Measurements from ENCODE around the gene VSIG8. TPM values are rescaled to one million over a fixed set of nuclear protein-coding genes. Genes with fewer than 3 reads are reported as not detected.

VSIG8 gene
- total and polyA plus RNA-seq, 2 of the 8 experiments (the other 6 are each of a cell fraction or from before 2014, with no cell fraction given): not detected

GRCh38 chr1:159830722-159831121 lies 31.7 kb downstream of the VSIG8 start:
- Histone ChIP-seq H3K4me3 (ENCODE audit: extremely low read depth in 1 of 4, insufficient read depth in 2 of 4, low read depth in 3 of 4, low read length in 4 of 4) (no peak overlapping the region), H3K4me2 (ENCODE audit: insufficient read depth in 1 of 2, low read depth in 2 of 2, low read length in 2 of 2) (no peak overlapping the region), H3K23me2 (ENCODE audit: low read depth, low read length) (no peaks in the 10 kb centered on the region), H4K91ac (replicated peaks; ENCODE audit: insufficient read length, low read length) (no peak overlapping the region), H2BK15ac (ENCODE audit: low read length) (no peak overlapping the region), H4K20me1 (replicated peaks in 1 of 2; ENCODE audit: control insufficient read depth in 1 of 2, insufficient read depth in 2 of 2, low read length in 2 of 2) (no peaks in the 10 kb centered on the region), H3K27me3 (replicated peaks in 1 of 4; ENCODE audit: control insufficient read depth in 3 of 4, extremely low read depth in 1 of 4, insufficient read depth in 3 of 4, low read length in 3 of 4) (peaks cover 0 to 15% (median 3%) of the 10 kb centered on the region in 4 experiments; a peak in 6 of 7 replicates), H3K79me2 (ENCODE audit: control insufficient read depth in 1 of 2, insufficient read depth in 2 of 2, low read length in 2 of 2) (no peaks in the 10 kb centered on the region), H3K56ac (replicated peaks; ENCODE audit: insufficient read length, low read depth, low read length) (no peak overlapping the region), H2BK5ac (ENCODE audit: low read depth, low read length) (no peak overlapping the region), H3K9me3 (ENCODE audit: insufficient read depth in 2 of 2, low read depth in 1 of 2, low read length in 1 of 2) (no peaks in the 10 kb centered on the region), H2AK5ac (ENCODE audit: low read depth, low read length) (no peak overlapping the region), H3K4me1 (replicated peaks in 1 of 4; ENCODE audit: control insufficient read depth in 3 of 4, insufficient read depth in 4 of 4, low read length in 3 of 4) (peaks cover 0 to 4% (median 2%) of the 10 kb centered on the region in 4 experiments; a peak in 1 of 7 replicates), H3K18ac (ENCODE audit: extremely low read depth, low read length) (no peak overlapping the region), H3K9ac (replicated peaks in 1 of 4; ENCODE audit: extremely low read depth in 1 of 4, low read depth in 3 of 4, low read length in 3 of 4) (no peak overlapping the region), H4K8ac (ENCODE audit: extremely low read depth, insufficient read depth, low read length) (no peak overlapping the region; the same call in 1 of the 2 replicates), H2BK120ac (replicated peaks; ENCODE audit: low read depth, low read length) (no peak overlapping the region), H2BK20ac (ENCODE audit: low read length) (no peak overlapping the region), H3K23ac (ENCODE audit: insufficient read length) (no peak overlapping the region), H2AFZ (ENCODE audit: low read length) (no peak overlapping the region), H3K79me1 (ENCODE audit: low read depth, low read length) (no peaks in the 10 kb centered on the region), H3K27ac (ENCODE audit: low read depth, low read length) (no peak overlapping the region), H3K4ac (replicated peaks; ENCODE audit: insufficient read length, low read depth, low read length) (no peak overlapping the region), H2BK12ac (ENCODE audit: low read depth, low read length) (no peak overlapping the region), H4K5ac (ENCODE audit: insufficient read length, low read depth, low read length) (no peak overlapping the region), H3K14ac (ENCODE audit: insufficient read length) (no peak overlapping the region), H3K36me3 (ENCODE audit: control insufficient read depth in 2 of 4, insufficient read depth in 4 of 4, low read length in 3 of 4) (no peaks in the 10 kb centered on the region)
- ChIA-PET CTCF (ENCODE audit: partially characterized antibody) (interaction anchor here (0.9 to 11.2 kb wide), 17 partner anchors 9 to 177 kb away, joined by 3 to 175 read pairs (median 6); partner anchors contain the start of genes DUSP23 and FCRL6), POLR2A (ENCODE audit: partially characterized antibody) (no interaction called here)
- FAIRE-seq (no peak), DNase-seq (ENCODE audit: low read depth in 1 of 2, low spot score in 2 of 2) (no peak)
- WGBS, 2 experiments (ENCODE audit: extremely low coverage in 1 of 2, insufficient coverage in 1 of 2, insufficient read length in 1 of 2, insufficient replicate concordance in 2 of 2, low coverage in 1 of 2, low lambda C conversion rate in 2 of 2, missing lambda C conversion rate in 1 of 2): 92% methylated on average over 8 of the region's 8 CpGs; no CpG with 5 or more reads in 1 of the 2 experiments
- no peak for TF ChIP-seq NRF1 (IDR thresholded peaks at IDR 0.05; ENCODE audit: low read depth, low read length)
- TF ChIP-seq, protein P1, sequence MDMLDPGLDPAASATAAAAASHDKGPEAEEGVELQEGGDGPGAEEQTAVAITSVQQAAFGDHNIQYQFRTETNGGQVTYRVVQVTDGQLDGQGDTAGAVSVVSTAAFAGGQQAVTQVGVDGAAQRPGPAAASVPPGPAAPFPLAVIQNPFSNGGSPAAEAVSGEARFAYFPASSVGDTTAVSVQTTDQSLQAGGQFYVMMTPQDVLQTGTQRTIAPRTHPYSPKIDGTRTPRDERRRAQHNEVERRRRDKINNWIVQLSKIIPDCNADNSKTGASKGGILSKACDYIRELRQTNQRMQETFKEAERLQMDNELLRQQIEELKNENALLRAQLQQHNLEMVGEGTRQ (IDR thresholded peaks at IDR 0.05; ENCODE audit: low read length): no peak
- no peak for TF ChIP-seq ASH2L (IDR thresholded peaks at IDR 0.05; ENCODE audit: low read length)
- TF ChIP-seq GABPA (IDR thresholded peaks at IDR 0.05; ENCODE audit: borderline replicate concordance, insufficient read depth, low read length): no peak
- TF ChIP-seq SUZ12 (IDR thresholded peaks at IDR 0.05; ENCODE audit: low read length): no peak
- no peak for TF ChIP-seq BCL11A (IDR thresholded peaks at IDR 0.05; ENCODE audit: low read depth in 2 of 2, low read length in 2 of 2)
- TF ChIP-seq, protein P2, sequence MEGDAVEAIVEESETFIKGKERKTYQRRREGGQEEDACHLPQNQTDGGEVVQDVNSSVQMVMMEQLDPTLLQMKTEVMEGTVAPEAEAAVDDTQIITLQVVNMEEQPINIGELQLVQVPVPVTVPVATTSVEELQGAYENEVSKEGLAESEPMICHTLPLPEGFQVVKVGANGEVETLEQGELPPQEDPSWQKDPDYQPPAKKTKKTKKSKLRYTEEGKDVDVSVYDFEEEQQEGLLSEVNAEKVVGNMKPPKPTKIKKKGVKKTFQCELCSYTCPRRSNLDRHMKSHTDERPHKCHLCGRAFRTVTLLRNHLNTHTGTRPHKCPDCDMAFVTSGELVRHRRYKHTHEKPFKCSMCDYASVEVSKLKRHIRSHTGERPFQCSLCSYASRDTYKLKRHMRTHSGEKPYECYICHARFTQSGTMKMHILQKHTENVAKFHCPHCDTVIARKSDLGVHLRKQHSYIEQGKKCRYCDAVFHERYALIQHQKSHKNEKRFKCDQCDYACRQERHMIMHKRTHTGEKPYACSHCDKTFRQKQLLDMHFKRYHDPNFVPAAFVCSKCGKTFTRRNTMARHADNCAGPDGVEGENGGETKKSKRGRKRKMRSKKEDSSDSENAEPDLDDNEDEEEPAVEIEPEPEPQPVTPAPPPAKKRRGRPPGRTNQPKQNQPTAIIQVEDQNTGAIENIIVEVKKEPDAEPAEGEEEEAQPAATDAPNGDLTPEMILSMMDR (IDR thresholded peaks at IDR 0.05; ENCODE audit: control extremely low read depth in 1 of 3, insufficient read depth in 1 of 3, low read depth in 1 of 3, low read length in 3 of 3): no peak
- TF ChIP-seq FOSL1 (IDR thresholded peaks at IDR 0.05; ENCODE audit: insufficient read depth, low read depth, low read length): no peak
- no peak for TF ChIP-seq EP300 (IDR thresholded peaks at IDR 0.05; ENCODE audit: borderline replicate concordance in 1 of 2, low read depth in 2 of 2, low read length in 2 of 2)
- no peak for TF ChIP-seq POLR2AphosphoS5 (IDR thresholded peaks at IDR 0.05; ENCODE audit: low read depth, low read length)
